Ovary (tissue), 3 donors: ENCODE results near the gene RALGAPB.

ENCODE experiments used
- CTCF ChIP-seq, 3 donors: fragments of 450-650 bp in 2 of 3; fragments of 200-600 bp in 1 of 3; IDR thresholded peaks; one replicate each; pipeline versions ENCODE4 v1.5.1 to v1.8.0; 2016 to 2022; ENCODE audit warnings: antibody characterized with exemption in 3 of 3, mild to moderate bottlenecking in 1 of 3
- EP300 ChIP-seq: sonication (generic); formaldehyde crosslinking; IDR thresholded peaks from one replicate; pipeline ENCODE4 v1.6.1; 2017; ENCODE audit warnings: antibody characterized with exemption
- POLR2A ChIP-seq: fragments of 450-650 bp; IDR thresholded peaks from one replicate; pipeline ENCODE4 v1.6.1; 2017; ENCODE audit warnings: antibody characterized with exemption, mild to moderate bottlenecking, moderate library complexity
- donor health status: DM: no; HTN: no; CAD: no.

DNA sequence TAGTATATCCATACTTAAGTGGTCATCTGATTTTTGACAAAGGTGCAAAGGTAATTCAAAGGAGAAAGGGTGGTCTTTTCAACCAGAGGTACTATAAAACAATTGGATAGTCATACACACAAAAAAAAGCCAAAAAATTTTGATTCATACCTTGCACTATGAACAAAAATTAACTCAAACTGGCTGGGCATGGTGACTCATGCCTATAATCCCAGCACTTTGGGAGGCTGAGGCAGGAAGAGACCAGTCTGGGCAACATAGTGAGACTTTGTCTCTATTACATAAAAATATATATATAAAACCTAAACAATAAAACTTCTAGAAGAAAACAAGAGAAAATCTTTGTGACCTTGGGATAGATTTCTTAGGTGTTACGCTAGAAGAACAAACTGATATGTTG is 64.5 kb downstream of the RALGAPB start:
- TF ChIP-seq POLR2A = no peak
- TF ChIP-seq CTCF (IDR thresholded peaks at IDR 0.05) = no peak
- TF ChIP-seq EP300 = no peak
